KOPT-K1 (cell line): ENCODE data around the gene CSNK1A1.
"Not testable (repeated sequence)": the region's sequence is repeated elsewhere in the genome, so short reads cannot be mapped to it uniquely, and the experiment has no call there.

Experiments used
- H3K27ac ChIP-seq: fragments of 200-600 bp; sonication (generic); 2 replicates; pipeline ENCODE4 v1.5.1; 2016; ENCODE audit warnings: antibody characterized with exemption, mild to moderate bottlenecking, low read depth, low read length; ENCODE audit not compliant: poor library complexity, severe bottlenecking
- H3K36me3 ChIP-seq: fragments of 200-600 bp; sonication (generic); 2 replicates; pipeline ENCODE4 v1.5.1; 2017; ENCODE audit warnings: antibody characterized with exemption, mild to moderate bottlenecking, low read length, moderate library complexity; ENCODE audit not compliant: insufficient read depth
- H3K9me3 ChIP-seq: fragments of 200-600 bp; sonication (generic); 2 replicates; pipeline ENCODE4 v1.5.1; 2017; ENCODE audit warnings: antibody characterized with exemption, low read length, mild to moderate bottlenecking; ENCODE audit not compliant: insufficient read depth, poor library complexity, severe bottlenecking

The CSNK1A1 gene

DNA sequence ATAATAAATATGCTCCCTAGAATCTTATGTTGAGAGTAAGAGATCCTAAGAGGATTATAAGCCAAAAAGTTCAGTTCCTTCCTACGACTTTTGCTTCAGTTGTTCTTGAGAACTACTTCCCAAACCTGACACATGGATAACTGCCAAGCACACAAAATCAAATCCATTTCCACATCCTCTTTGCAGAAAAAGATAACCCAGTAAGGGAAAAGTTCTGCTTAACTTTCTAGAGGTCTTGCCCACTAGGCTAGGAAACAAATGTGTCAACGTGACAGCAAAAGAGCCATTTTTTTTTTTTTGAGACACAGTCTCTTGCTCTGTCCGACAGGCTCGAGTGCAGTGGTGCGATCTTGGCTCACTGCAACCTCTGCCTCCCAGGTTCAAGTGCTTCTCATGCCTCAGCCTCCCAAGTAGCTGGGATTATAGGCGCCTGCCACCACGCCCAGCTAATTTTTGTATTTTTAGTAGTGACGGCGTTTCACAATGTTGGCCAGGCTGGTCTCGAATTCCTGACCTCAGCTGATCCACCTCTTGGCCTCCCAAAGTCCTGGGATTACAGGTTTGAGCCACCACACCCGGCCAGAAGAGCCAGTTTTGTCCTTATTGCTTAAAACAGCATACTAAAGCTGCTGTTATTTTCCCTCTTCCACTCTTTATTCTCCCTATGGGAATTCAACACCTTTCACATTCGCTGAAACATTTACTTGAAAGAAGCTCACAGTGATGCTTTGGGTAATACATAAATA lies 24.2 kb downstream of the CSNK1A1 start:
- no peaks in the 10 kb centered on the region for H3K9me3 ChIP-seq
- peaks cover 89% of the 10 kb centered on the region for H3K36me3 ChIP-seq
- no peak overlapping the region for H3K27ac ChIP-seq

DNA sequence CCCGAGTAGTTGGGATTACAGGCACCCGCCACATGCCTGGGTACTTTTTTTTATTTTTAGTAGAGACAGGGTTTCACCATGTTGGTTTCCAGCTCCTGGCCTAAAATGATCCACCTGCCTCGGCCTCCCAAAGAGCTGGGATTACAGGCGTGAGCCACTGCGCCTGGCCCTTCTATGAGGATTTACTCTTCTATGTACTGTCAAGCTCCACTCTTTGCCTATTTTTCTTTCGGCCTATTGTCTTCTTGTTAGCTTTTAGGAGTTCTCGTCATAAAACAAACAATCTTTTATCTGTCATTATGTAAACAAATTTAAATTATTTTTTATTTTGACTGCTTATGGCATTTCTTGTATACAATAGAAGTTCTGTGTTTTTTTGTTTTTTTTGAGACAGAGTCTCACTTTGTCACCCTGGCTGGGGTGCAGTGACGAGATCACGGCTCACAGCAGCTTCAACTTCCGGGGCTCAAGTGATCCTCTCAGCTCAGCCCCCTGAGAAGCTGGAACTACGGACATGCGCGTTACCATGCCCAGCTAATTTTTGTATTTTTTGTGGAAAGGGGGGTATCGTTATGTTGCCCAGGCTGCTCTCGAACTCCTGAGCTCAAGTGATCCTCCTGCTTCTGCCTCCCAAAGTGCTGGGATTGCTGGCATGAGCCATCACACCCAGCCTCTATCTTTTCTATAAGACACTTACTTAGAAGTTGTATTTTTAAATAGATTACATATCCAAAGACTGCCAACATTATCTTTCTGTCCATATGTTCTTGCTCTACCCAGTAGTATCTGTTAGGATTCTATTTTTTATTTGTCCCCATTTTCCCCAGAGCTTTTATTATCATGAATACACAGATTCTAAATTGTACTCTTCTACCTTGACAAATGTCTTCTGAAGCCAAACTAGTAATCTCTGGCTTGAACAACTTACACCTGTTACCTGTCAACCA lies 29.2 kb downstream of the CSNK1A1 start:
- peaks cover 94% of the 10 kb centered on the region for H3K36me3 ChIP-seq
- H3K9me3 ChIP-seq: no peaks in the 10 kb centered on the region
- no peak overlapping the region for H3K27ac ChIP-seq

DNA sequence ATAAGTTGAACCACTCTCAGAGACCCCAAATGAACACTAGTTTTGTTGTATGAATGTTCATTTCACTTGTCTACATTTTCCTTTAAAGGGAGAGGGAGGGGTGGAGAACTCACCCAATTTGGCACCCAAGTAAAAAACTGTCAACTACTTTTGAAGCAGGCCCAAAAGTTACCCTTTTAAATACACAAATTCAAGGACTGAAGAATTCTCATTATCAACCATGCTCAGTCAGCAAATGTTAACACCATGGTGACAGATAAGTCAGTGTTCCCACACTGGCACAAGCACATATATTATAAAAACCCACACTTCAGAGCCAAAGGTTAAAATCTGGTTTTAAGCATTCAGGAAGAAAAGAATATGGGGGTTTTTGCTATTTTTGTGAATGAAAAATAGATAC lies 31.6 kb downstream of the CSNK1A1 start:
- H3K27ac ChIP-seq: no peak overlapping the region
- H3K36me3 ChIP-seq: peaks cover 100% of the 10 kb centered on the region
- H3K9me3 ChIP-seq: no peaks in the 10 kb centered on the region

DNA sequence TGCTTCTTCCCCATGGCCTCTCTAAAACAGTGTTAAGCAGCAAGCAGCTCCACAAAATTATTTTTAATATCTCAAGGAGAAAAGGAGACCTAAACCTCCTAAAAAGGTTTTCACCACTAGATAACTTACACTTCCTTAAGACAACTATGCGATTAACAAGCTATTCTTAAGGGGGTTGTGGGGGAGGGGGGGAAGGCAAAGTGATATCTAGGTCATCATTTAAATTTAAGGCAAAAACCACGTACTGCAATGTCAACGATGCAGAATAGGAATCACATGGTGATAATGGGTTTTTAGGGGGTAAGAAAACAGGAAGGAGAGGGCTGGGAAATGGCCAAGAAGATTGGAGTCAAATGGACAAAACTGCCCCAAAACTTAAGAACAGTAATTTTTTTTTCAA lies 32.6 kb downstream of the CSNK1A1 start:
- Histone ChIP-seq H3K9me3 (no peaks in the 10 kb centered on the region), H3K27ac (no peak overlapping the region), H3K36me3 (peaks cover 97% of the 10 kb centered on the region)

DNA sequence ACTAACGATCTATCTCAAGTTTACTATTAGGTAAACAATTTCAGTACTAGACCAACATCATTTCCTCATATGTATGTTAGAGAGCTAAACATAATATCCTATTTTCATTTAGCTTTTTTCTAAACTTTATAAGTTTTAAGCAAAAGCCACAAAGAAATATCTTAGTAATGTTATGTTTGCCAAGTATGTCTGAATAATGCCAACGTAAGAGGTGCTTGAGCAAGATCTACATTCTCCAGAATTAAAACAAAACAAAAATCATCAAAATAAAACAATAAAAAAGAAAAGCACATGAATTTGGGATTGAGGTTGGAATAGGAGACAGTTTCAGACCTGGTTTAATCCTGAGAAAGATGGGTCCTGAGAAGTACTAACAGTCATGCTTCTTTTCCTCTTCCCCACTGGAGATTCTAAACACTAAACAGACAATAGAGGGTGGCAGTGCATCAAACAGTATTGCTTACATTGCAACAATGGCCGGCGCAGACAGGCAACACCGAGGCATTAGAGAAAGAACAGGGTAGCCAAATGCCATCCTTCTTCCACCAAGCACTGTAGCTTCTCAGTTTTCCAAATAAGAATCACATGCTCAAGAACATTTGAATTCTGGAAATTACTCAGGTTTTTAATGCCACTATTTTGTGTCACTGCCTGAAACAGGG lies 33.6 kb downstream of the CSNK1A1 start:
- H3K27ac ChIP-seq: no peak overlapping the region
- peaks cover 97% of the 10 kb centered on the region for H3K36me3 ChIP-seq
- H3K9me3 ChIP-seq: no peaks in the 10 kb centered on the region

DNA sequence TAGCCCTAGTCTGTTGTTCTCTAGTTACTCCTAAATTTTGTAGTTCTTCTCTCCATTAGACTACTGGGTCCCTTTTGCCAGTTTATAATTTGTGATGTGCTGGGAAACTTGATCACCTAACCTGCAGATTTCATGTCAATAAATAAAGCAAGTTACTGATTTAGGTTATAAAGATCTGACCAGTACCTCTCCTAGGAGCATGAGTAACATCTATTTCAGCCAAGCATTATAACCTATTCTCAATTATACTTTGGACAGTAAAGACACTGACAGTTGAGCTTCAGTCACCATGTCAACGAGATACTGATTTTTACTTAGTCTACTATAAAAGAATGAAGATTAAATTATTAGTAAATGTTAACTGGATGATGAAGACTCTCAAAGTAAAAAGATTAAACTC lies 36.7 kb downstream of the CSNK1A1 start:
- H3K9me3 ChIP-seq: no peaks in the 10 kb centered on the region
- H3K36me3 ChIP-seq: peaks cover 97% of the 10 kb centered on the region
- no peak overlapping the region for H3K27ac ChIP-seq

DNA sequence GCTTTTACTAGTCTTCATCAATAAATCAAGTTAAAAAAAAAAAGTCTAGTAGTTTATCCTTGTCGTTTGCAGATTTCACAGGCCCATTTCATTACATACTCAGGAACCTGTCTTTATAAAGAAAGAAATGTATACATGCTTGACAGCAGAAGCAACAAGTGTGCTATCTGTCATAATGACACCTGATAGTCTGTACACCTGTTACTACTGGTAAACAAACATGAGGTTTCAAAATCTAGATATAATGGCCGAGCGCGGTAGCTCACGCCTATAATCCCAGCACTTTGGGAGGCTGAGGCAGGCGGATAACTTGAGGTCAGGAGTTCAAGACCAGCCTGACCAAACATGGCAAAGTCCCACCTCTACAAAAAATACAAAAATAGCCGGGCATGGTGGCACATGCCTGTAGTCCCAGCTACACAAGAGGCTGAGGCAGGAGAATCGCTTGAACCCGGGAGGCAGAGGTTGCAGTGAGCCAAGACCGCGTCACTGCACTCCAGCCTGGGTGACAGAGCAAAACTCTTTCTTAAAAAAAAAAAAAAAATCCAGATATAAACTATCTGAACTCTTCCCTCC lies 37.8 kb downstream of the CSNK1A1 start:
- peaks cover 97% of the 10 kb centered on the region for H3K36me3 ChIP-seq
- H3K27ac ChIP-seq: not testable (repeated sequence)

DNA sequence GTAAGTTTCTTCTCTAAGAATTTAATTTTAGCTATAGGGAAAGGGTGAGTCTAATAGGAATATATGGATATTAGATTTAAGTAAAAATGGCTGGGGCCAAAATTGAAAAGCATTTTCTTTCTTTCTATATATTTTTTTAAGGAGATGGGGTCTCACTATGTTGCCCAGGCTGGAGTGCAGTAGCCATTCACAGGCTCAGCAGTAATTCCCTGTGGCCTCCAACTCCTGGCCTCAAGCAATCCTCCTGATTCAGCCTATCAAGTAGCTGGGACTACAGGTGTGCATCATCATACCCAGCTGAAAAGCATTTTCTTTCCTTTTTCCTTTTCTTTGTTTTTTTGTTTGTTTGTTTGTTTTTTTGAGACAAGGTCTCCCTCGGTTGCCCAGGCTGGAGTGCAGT lies 41.1 kb downstream of the CSNK1A1 start:
- H3K27ac ChIP-seq: no peak overlapping the region
- H3K9me3 ChIP-seq: no peaks in the 10 kb centered on the region
- peaks cover 98% of the 10 kb centered on the region for H3K36me3 ChIP-seq

More for the DNA sequence above, 37.8 kb downstream of the CSNK1A1 start:
- H3K9me3 ChIP-seq: not testable (repeated sequence)

DNA sequence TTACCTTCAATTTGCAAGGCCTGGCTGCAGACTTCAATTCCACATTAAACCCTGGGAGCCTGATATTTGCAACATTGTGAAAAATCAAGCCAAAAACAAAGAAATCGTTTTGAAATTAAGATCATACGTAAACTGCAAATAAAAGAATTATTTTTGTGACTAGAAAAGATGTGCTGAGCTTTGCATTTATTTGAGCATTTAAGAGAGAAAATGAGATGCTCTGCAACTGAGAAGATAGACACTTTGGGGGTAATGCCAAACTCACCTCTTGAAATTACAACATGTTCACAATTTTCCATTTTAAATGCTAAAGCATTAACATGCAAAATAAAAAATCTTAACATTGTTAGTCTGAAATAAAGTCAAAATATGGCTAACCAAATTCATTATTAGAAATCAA lies 46.6 kb downstream of the CSNK1A1 start:
- Histone ChIP-seq H3K9me3 (no peaks in the 10 kb centered on the region), H3K36me3 (peaks cover 100% of the 10 kb centered on the region), H3K27ac (no peak overlapping the region)

DNA sequence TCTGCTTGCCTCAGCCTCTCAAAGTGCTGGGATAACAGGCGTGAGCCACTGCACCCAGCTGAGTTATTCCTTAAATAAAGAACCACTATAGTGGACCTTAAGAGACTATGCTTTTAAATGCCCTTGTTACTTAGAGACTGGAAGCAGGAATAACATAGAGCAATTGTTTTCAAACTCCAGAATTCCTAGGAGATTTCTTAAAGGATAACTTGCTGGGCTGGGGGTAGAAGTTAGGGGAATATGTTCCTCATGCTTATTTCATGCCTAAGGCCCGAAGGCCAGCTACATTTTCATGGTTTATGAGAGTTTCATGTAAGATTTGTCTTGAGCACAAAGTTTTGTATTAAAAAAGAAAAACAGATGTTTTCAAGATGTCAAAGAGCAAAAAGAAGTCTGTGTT lies 48.2 kb downstream of the CSNK1A1 start:
- Histone ChIP-seq H3K9me3 (no peaks in the 10 kb centered on the region), H3K36me3 (peaks cover 100% of the 10 kb centered on the region), H3K27ac (no peak overlapping the region)

DNA sequence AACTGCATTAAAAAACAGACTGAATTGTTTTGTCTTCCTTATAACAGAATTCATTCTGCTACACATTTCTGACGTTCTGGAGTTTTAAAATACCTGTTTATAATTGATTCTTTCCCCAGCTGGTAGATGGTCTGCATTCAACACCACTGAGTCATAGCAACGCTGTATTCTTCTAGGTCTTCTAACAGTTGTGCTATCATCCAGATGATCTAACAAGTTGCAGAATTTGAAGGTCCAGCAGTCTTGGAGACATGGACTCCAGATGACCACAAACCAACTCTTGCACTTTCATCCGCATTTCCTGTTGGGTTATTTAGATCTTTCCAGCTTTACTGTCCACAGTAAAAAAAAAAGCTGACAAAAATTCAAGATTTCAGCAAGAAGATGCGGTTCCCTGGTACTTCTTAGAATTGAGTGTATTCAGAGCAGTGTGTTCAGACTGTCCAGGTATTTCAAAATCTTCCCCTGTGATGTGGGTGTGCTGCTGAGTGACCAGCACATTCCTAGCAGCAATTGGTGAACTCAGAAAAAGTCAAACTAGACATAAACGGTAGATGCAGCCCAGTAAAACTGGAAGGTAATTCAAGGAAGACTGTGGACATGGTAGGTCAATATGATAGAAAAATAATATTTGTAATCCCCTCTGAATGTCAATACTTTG lies 50.2 kb downstream of the CSNK1A1 start:
- no peak overlapping the region for H3K27ac ChIP-seq
- H3K36me3 ChIP-seq: peaks cover 100% of the 10 kb centered on the region
- H3K9me3 ChIP-seq: no peaks in the 10 kb centered on the region

DNA sequence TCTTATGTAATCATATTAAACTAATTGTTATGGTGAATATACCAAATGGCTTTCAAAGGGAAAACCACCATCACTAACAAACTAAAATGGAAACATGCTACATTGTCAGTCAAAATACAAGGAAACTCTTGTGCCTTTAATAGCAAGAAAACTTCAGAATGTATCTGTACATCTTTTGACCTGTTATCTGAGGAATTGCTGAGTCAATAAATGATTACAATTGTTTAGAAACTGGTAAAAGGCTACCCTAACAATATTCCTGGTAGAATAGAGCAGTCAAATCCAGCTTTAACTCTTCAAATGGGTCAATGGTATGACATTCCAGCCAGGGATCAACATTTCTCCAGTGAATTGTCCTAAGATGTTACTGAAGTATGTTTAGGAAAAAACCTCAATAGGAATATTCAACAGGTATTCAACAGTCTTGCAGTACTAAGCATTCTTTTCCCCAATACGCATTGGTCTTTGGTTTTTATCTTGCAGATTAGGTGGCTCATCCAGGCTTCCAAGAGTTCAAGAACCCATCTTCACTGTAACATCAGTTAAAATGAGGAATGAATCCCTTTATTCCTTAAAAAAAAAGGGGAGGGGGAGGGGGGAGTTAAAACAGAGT lies 52.4 kb downstream of the CSNK1A1 start:
- H3K9me3 ChIP-seq: no peaks in the 10 kb centered on the region
- peaks cover 100% of the 10 kb centered on the region for H3K36me3 ChIP-seq
- H3K27ac ChIP-seq: no peak overlapping the region

DNA sequence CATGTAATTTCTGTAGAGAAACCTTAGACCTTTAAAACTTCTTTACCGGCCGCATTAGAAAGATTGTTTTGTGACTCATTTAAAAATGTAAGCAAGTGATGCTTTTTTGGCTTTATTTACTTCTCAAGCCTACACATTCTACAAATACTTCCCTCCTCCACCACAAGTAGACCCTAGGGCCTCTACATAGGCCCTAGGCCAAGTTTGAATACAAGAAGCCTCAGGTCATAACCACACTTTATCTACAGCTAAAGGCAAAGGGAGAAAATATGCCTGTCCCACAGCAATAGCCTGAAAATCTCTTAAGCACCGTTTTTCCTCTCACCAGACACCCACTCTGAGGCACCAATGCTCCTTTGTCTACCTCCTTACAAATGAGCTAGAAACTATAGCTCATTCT lies 53.9 kb downstream of the CSNK1A1 start:
- Histone ChIP-seq H3K36me3 (peaks cover 100% of the 10 kb centered on the region), H3K27ac (no peak overlapping the region), H3K9me3 (no peaks in the 10 kb centered on the region)

DNA sequence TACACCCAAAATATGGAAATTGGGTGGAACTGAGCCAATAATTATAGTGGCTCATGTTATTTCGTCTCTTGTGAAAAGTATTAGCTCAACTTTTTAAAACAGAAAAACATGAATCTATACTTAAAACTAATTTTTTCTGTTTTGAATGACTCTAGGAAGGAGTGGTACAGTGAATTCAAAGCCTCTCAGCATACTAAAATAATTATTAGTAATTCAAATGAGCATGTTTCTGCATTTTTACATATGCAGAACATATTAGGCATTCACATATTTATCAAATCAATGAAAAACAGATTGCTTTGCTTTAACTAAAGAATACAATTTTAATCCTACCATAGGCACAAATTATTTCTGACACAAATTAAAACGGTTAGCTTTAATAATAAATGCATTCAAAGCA lies 54.3 kb downstream of the CSNK1A1 start:
- H3K27ac ChIP-seq: no peak overlapping the region

More for the DNA sequence above, 54.3 kb downstream of the CSNK1A1 start:
- Histone ChIP-seq H3K36me3 (peaks cover 95% of the 10 kb centered on the region), H3K9me3 (no peaks in the 10 kb centered on the region)
